MM.1S (cell line): Measurements from ENCODE around the gene AQP5.

Source experiments
- DNase-seq: peaks from one replicate; pipeline ENCODE4 v3.0.0-alpha.2; 2015
- H2AFZ ChIP-seq: fragments of 300-600 bp; sonication (generic); 2 replicates; pipeline ENCODE4 v1.6.0; 2016; ENCODE audit warnings: antibody characterized with exemption, low read length
- H3F3A ChIP-seq: fragments of 300-600 bp; sonication (generic); 2 replicates; pipeline ENCODE4 v1.6.1; 2016; ENCODE audit warnings: mild to moderate bottlenecking, antibody characterized with exemption, low read length, moderate library complexity, mixed read lengths; ENCODE audit not compliant: insufficient read depth
- H3K27ac ChIP-seq: fragments of 300-600 bp; sonication (generic); 2 replicates; pipeline ENCODE4 v1.5.1; 2016; ENCODE audit warnings: mild to moderate bottlenecking, low read length
- H3K27me3 ChIP-seq: fragments of 300-600 bp; sonication (generic); replicated peaks from 2 replicates; pipeline ENCODE4 v1.6.0; 2016; ENCODE audit warnings: low read length; ENCODE audit not compliant: insufficient read depth
- H3K36me3 ChIP-seq: fragments of 300-600 bp; sonication (generic); replicated peaks from 2 replicates; pipeline ENCODE4 v1.6.1; 2016; ENCODE audit warnings: mild to moderate bottlenecking, low read length, mixed read lengths; ENCODE audit not compliant: insufficient read depth
- H3K4me1 ChIP-seq: fragments of 300-600 bp; sonication (generic); 2 replicates; pipeline ENCODE4 v1.6.1; 2016; ENCODE audit warnings: low read length, mixed read lengths
- H3K4me2 ChIP-seq: fragments of 300-600 bp; sonication (generic); 2 replicates; pipeline ENCODE4 v1.6.0; 2016; ENCODE audit warnings: low read depth, low read length
- H3K4me3 ChIP-seq: fragments of 300-600 bp; sonication (generic); 2 replicates; pipeline ENCODE4 v1.5.1; 2016; ENCODE audit warnings: low read length, mixed read lengths
- H3K79me2 ChIP-seq: fragments of 300-600 bp; sonication (generic); 2 replicates; pipeline ENCODE4 v1.6.1; 2016; ENCODE audit warnings: mixed run types, low read length, mixed read lengths
- H3K9ac ChIP-seq: fragments of 300-600 bp; sonication (generic); 2 replicates; pipeline ENCODE4 v1.6.1; 2016; ENCODE audit warnings: low read length, mixed read lengths
- H3K9me2 ChIP-seq: fragments of 300-600 bp; sonication (generic); replicated peaks from 2 replicates; pipeline ENCODE4 v1.6.1; 2016; ENCODE audit warnings: mild to moderate bottlenecking, low read length, mixed read lengths; ENCODE audit not compliant: insufficient read depth
- H3K9me3 ChIP-seq: fragments of 300-600 bp; sonication (generic); replicated peaks from 2 replicates; pipeline ENCODE4 v1.6.1; 2016; ENCODE audit warnings: mild to moderate bottlenecking, low read length, mixed read lengths; ENCODE audit not compliant: insufficient read depth
- H4K20me1 ChIP-seq: fragments of 300-600 bp; sonication (generic); 2 replicates; pipeline ENCODE4 v1.6.1; 2016; ENCODE audit warnings: mild to moderate bottlenecking, low read length, moderate library complexity, mixed read lengths; ENCODE audit not compliant: insufficient read depth
- EZH2 ChIP-seq: fragments of 300-600 bp; sonication (generic); optimal IDR thresholded peaks from 2 replicates; pipeline ENCODE3; 2017; ENCODE audit warnings: low read depth, mild to moderate bottlenecking, antibody characterized with exemption, low read length, mixed read lengths
- EZH2phosphoT487 ChIP-seq: fragments of 300-600 bp; sonication (generic); IDR thresholded peaks from 2 replicates; pipeline ENCODE4 v1.6.1; 2018; ENCODE audit warnings: antibody characterized with exemption, low read length
- TF ChIP-seq, protein P1 (sequence below): fragments of 300-600 bp; sonication (generic); IDR thresholded peaks from 2 replicates; pipeline ENCODE4 v1.5.1; 2016; ENCODE audit warnings: antibody characterized with exemption, low read length, mixed read lengths

The AQP5 gene

DNA sequence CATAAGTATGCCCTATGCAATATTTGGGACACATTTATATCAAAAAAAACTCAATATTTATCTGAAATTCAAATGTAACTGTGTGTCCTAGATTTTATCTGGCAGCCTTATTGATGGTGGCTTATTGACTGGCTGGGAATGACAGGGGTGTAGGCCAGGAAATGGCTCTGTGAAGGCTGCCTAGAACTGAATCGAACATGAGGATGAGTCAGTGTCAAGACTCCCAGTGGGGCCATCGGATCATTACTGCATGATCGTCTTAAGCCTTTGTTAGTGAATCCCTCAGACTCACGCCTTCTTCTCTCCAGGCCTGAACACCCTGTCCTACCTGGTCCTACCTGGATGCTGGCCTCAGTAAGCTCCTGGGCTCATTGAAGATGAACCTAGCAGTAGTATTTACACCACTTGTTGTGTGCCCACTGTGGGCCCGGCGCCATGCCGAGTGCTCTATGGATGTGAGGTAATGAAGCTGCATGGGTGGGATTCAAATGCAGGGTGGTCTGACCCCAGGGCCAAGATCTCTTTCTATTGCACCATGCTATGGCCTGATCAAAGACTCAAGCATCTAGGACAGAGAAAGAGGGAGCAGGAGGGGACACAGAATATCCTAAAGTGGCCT, 36.9 kb upstream of the AQP5 start:
- Histone ChIP-seq H3K4me3 (no peak overlapping the region), H3K27ac (no peak overlapping the region), H3K9me2 (no peaks in the 10 kb centered on the region), H3K4me2 (no peak overlapping the region), H3K79me2 (no peaks in the 10 kb centered on the region), H3K27me3 (no peaks in the 10 kb centered on the region), H3K9me3 (no peaks in the 10 kb centered on the region), H2AFZ (no peak overlapping the region), H3F3A (no peaks in the 10 kb centered on the region), H3K4me1 (no peaks in the 10 kb centered on the region), H3K36me3 (no peaks in the 10 kb centered on the region), H3K9ac (no peak overlapping the region), H4K20me1 (no peaks in the 10 kb centered on the region)
- TF ChIP-seq, protein P1, sequence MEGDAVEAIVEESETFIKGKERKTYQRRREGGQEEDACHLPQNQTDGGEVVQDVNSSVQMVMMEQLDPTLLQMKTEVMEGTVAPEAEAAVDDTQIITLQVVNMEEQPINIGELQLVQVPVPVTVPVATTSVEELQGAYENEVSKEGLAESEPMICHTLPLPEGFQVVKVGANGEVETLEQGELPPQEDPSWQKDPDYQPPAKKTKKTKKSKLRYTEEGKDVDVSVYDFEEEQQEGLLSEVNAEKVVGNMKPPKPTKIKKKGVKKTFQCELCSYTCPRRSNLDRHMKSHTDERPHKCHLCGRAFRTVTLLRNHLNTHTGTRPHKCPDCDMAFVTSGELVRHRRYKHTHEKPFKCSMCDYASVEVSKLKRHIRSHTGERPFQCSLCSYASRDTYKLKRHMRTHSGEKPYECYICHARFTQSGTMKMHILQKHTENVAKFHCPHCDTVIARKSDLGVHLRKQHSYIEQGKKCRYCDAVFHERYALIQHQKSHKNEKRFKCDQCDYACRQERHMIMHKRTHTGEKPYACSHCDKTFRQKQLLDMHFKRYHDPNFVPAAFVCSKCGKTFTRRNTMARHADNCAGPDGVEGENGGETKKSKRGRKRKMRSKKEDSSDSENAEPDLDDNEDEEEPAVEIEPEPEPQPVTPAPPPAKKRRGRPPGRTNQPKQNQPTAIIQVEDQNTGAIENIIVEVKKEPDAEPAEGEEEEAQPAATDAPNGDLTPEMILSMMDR: no peak
- TF ChIP-seq EZH2phosphoT487 (no peak), EZH2 (no peak)
- no peak for DNase-seq

GRCh38 chr12:49925433-49926204, 36.1 kb upstream of the AQP5 start:
- no peaks in the 10 kb centered on the region for H3K4me1 ChIP-seq
- H3K79me2 ChIP-seq: no peaks in the 10 kb centered on the region
- no peaks in the 10 kb centered on the region for H3F3A ChIP-seq
- no peaks in the 10 kb centered on the region for H3K36me3 ChIP-seq
- H3K9me3 ChIP-seq: no peaks in the 10 kb centered on the region
- TF ChIP-seq, protein P1: no peak
- TF ChIP-seq EZH2 (no peak), EZH2phosphoT487 (no peak)
- H3K9me2 ChIP-seq: no peaks in the 10 kb centered on the region
- no peak overlapping the region for H3K4me2 ChIP-seq
- H3K4me3 ChIP-seq: no peak overlapping the region
- H4K20me1 ChIP-seq: no peaks in the 10 kb centered on the region
- H3K27me3 ChIP-seq: no peaks in the 10 kb centered on the region
- no peak for DNase-seq
- no peak overlapping the region for H3K9ac ChIP-seq
- no peak overlapping the region for H2AFZ ChIP-seq
- no peak overlapping the region for H3K27ac ChIP-seq

DNA sequence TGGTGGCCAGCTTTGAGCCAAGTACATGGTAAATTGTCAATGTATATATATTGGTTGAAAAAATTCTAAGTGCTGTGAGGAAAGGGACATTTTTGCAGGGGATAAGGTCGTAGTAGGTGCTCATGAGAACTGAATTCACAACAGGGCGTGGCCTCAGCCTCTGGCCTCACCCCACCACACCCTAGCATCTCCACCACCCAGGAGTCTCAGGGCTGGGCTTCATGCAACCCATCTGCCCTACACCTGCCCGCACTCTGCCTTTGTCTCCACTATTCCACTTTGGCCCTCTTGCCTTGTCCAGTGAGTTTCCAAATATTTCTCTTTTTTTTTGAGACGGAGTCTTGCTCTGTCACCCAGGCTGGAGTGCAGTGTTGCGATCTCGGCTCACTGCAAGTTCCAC, 33.2 kb upstream of the AQP5 start:
- H3K79me2 ChIP-seq: no peaks in the 10 kb centered on the region
- H3K4me3 ChIP-seq: no peak overlapping the region
- no peak overlapping the region for H3K9ac ChIP-seq
- H3K27ac ChIP-seq: no peak overlapping the region
- H3F3A ChIP-seq: no peaks in the 10 kb centered on the region
- DNase-seq: no peak
- H3K9me3 ChIP-seq: no peaks in the 10 kb centered on the region
- H2AFZ ChIP-seq: no peak overlapping the region
- H3K4me1 ChIP-seq: no peaks in the 10 kb centered on the region
- no peak for TF ChIP-seq EZH2phosphoT487
- TF ChIP-seq EZH2: no peak
- TF ChIP-seq, protein P1: no peak
- no peaks in the 10 kb centered on the region for H3K27me3 ChIP-seq
- H3K4me2 ChIP-seq: no peak overlapping the region
- no peaks in the 10 kb centered on the region for H4K20me1 ChIP-seq
- H3K9me2 ChIP-seq: no peaks in the 10 kb centered on the region
- no peaks in the 10 kb centered on the region for H3K36me3 ChIP-seq
